Stimulated activated CD4-positive, alpha-beta T cell treated with anti-CD3 and anti-CD28 coated beads, Interleukin-12 subunit alpha, Interleukin-12 subunit beta, amount 100 ng/mL, for 4 hours (primary cell): Measurements from ENCODE around the gene PRSS48.
"Not testable (repeated sequence)": the region's sequence is repeated elsewhere in the genome, so short reads cannot be mapped to it uniquely, and the experiment has no call there.

Experiments used
- DNase-seq: peaks from one replicate; pipeline ENCODE4 v3.0.0-alpha.2; 2020

The PRSS48 gene

DNA sequence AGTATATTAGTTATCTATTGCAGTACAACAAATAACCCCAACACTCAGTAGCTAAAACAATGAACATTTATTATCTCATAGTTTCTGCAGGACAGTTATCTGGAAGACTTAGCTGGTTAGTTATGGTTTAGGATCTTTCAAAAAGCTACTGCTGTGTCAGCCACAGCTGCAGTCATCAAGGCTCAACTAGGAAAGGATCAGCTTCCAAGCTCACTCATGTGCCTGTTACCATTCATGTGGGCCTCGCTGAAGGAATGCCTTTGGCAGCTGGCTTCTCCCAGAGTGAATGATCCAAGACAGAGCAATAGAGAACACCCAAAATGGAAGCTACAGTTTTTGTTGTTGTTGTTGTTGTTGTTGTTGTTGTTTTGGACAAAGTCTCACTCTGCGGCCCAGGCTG, 13.5 kb upstream of the PRSS48 start:
- no peak for DNase-seq

- no peak for DNase-seq
Measured at GRCh38 chr4:151266497-151266896, 10.5 kb upstream of the PRSS48 start.

DNA sequence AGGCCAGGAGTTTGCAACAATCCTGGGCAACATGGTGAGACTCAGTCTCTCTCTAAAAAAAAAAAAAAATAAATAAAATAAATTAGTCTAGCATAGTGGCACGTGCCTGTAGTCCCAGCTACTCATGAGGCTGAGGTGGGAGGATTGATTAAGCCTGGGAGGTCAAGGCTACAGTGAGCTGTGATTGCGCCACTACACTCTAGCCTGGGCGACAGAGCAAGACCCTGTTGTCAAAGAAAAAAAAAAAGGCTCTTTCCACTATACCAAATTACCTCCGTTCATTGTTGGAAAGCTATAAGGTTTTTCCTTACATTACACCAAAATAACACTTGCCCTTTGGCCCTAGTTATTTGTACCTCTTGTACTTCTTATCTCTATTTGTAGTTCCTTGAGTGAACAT, 9.9 kb upstream of the PRSS48 start:
- no peak for DNase-seq

DNA sequence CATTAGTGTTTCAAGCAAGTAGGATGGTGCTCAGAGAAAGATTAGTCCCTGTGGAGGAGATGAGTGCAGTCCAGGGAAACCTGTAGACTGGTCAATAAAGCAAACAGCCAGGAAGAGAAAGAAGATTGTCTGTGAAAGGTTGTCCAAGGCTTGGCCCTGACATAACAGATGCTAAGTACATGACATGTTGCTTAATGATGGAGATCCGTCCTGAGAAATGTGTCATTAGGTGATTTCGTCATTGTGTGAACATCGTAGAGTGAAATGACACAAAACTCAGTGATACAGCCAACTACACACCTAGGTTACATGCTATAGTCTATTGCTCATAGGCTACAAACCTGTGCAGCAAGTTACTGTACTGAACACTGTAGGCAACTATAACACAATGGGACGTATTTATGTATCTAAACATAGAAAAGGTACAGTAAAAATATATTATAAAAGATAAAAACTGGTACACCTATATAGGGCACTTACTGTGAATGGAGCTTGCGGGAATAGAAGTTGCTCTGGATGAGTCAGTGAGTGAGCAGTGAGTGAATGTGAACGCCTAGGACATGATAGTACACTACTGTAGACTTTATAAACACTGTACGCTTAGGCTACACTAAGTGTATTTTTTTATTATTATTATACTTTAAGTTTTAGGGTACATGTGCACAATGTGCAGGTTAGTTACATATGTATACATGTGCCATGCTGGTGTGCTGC, 9.0 kb upstream of the PRSS48 start:
- DNase-seq = no peak

GRCh38 chr4:151268905-151269304, 8.1 kb upstream of the PRSS48 start:
- not testable (repeated sequence) for DNase-seq

DNA sequence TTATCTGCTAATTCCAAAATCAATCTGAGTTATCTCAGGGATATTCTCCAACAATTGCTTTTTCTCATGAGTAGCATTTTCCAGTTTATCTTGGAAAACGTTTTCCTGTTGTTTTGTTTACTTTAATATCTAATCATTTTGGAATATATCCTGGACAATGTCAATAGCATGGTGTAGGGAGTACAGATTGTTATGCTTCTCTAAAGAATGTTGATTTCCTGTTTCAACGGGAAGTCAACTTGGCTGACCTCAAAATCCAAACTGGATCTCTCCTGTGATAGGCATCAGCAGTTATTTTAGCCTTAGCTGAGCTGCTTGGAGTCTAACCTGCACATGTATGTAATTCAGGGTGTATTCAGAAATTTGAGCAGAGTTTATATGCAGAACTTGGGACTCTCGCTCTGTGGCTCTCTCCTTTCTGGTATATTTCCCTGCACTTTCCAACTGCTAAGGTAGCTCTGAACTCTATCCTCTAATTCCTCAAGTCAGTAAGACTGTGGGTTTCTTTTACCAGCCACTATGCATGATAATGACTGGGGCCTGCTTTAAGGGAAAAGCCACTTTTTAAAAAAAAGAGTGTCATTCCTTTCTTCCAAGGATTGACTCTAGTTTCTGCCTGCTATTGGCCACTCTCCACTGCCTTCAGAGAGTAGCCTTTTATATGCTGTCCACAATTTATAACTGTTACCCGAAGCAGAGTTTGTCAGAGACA, 7.7 kb downstream of the PRSS48 start:
- no peak for DNase-seq

DNA sequence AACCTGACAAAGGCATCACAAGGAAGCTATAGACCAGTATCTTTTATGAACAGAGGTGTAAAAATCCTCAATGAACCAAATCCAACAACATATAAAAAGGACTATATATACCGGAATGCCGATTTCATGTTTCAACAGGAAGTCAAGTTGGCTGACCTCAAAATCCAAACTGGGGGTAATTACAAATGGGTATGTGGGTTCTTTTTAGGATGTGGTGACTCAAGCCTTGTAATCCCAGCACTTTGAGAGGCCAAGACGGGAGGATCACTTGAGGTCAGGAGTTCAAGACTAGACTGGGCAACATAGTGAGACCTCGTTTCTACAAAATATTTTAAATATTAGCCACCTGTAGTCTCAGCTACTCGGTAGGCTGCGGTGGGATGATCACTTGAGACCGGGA, 10.4 kb downstream of the PRSS48 start:
- no peak for DNase-seq

- no peak for DNase-seq
Measured at GRCh38 chr4:151291485-151291884, 14.5 kb downstream of the PRSS48 start.

- DNase-seq = no peak
Measured at GRCh38 chr4:151292038-151292437, 15.1 kb downstream of the PRSS48 start.

- DNase-seq = no peak
Measured at GRCh38 chr4:151294833-151295496, 18.0 kb downstream of the PRSS48 start.

DNA sequence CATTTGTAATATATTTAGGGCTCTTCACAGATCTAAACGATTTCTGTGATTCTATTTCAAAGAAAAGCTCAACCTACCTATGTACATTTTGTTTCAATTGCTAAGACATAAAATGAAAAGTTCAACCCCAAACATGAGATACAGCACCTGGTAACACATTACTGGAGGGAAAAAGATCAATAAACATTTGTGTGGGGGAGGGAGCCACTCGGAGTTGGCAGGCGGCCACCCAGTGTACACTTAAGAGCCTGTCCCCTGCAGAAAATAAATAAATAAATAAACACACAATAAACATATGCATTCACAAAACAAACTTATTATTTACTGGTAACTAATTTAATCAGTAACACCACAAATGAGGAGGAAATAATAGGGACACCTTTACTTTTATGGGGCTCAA, 19.3 kb downstream of the PRSS48 start:
- DNase-seq = no peak

GRCh38 chr4:151297170-151297569, 20.2 kb downstream of the PRSS48 start:
- DNase-seq = no peak

DNA sequence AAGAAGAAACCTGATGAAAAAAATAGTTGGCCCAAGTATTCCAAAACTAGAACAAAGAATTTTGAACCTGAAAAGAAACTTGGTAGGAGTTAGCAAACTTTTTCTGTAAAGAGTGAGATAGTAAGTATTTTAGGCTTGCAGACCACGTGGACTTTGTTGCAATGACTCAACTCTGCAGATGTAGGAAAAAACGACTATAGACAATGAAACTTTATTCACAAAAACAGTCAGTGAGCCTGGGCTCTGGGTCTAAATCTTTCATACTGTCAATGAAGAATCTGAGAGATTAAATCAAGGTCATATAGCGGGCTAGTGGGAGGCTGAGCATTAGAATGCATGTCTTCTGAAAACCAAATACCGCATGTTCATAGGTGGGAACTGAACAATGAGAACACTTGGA, 25.5 kb downstream of the PRSS48 start:
- no peak for DNase-seq

- DNase-seq = no peak
Measured at GRCh38 chr4:151304226-151304625, 27.3 kb downstream of the PRSS48 start.

- no peak for DNase-seq
Measured at GRCh38 chr4:151304755-151305154, 27.8 kb downstream of the PRSS48 start.

GRCh38 chr4:151310124-151310728, 33.3 kb downstream of the PRSS48 start:
- no peak for DNase-seq

GRCh38 chr4:151313306-151314009, 36.5 kb downstream of the PRSS48 start:
- DNase-seq = no peak

DNA sequence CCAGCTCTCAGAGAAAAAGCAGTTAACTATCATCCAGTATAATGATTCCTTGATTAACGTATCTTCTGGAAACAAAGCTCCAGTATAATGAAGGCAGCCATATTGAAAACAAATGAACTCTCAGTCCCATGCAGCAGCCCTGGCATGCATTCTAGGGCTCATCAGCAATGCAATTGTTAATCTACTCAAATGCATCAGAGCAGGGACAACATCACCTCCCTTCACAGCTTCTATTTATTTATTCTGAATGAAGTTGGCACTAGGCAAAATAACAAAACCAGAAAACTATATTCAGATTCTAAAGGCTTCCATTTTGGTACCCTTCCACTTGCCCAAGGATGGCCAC, 37.0 kb downstream of the PRSS48 start:
- no peak for DNase-seq

GRCh38 chr4:151314479-151314878, 37.5 kb downstream of the PRSS48 start:
- no peak for DNase-seq

GRCh38 chr4:151315212-151315886, 38.4 kb downstream of the PRSS48 start:
- DNase-seq = no peak

GRCh38 chr4:151316645-151317044, 39.7 kb downstream of the PRSS48 start:
- no peak for DNase-seq

GRCh38 chr4:151318307-151319006, 41.5 kb downstream of the PRSS48 start:
- DNase-seq = no peak
